Mesodermal cell (in vitro differentiated cells): ENCODE measurements around the gene GPR37L1.
"Not testable (repeated sequence)": the region's sequence is repeated elsewhere in the genome, so short reads cannot be mapped to it uniquely, and the experiment has no call there.

Source experiments
- H3K27ac ChIP-seq: 2 replicates; pipeline ENCODE4 v1.7.0; 2013; ENCODE audit warnings: mild to moderate bottlenecking, low read depth, low read length, moderate library complexity; ENCODE audit not compliant: severe bottlenecking
- H3K36me3 ChIP-seq: 2 replicates; pipeline ENCODE4 v1.7.1; 2013; ENCODE audit warnings: mild to moderate bottlenecking, low read length, moderate library complexity; ENCODE audit not compliant: control insufficient read depth, insufficient read depth
- H3K4me1 ChIP-seq: one replicate; pipeline ENCODE4 v1.7.1; 2013; ENCODE audit warnings: mild to moderate bottlenecking, low read length; ENCODE audit not compliant: insufficient read depth, control insufficient read depth, poor library complexity, severe bottlenecking
- H3K4me3 ChIP-seq: 2 replicates; pipeline ENCODE4 v1.7.0; 2013; ENCODE audit warnings: low read length, control low read depth, mild to moderate bottlenecking; ENCODE audit not compliant: insufficient read depth, poor library complexity, severe bottlenecking; ENCODE audit errors: extremely low read depth
- H3K9me3 ChIP-seq: 2 replicates; pipeline ENCODE4 v1.7.1; 2013; ENCODE audit warnings: mild to moderate bottlenecking, low read length, moderate library complexity; ENCODE audit not compliant: control insufficient read depth
- WGBS, 2 experiments: methylation state at CpG; one replicate each; pipeline ENCODE4 v1.1.5; 2013; ENCODE audit warnings: missing lambda C conversion rate in 2 of 2; ENCODE audit not compliant: insufficient coverage in 2 of 2; 5-methylcytosine and 5-hydroxymethylcytosine counted together

The GPR37L1 gene

DNA sequence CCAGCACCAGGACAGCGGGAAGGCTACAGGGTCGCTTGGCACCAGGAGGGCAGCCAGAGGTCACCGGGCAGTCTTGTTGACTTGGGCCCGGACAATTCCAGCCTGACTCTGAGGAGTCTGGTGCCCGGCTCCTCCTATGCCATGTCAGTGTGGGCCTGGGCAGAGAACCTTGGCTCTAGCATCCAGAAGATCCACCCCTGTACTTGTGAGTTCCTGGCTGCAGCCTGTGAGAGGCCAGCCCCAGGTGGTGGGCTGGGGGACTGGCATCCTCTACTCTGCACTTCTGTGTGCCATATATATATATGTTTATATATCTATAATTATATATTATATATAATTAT lies 49.3 kb downstream of the GPR37L1 start:
- Histone ChIP-seq H3K27ac (no peak overlapping the region), H3K36me3 (no peaks in the 10 kb centered on the region), H3K4me1 (no peaks in the 10 kb centered on the region), H3K4me3 (no peak overlapping the region), H3K9me3 (no peaks in the 10 kb centered on the region)
- 97 to 100% methylated on average over 1 to 5 of the region's 5 CpGs for WGBS, 2 experiments

DNA sequence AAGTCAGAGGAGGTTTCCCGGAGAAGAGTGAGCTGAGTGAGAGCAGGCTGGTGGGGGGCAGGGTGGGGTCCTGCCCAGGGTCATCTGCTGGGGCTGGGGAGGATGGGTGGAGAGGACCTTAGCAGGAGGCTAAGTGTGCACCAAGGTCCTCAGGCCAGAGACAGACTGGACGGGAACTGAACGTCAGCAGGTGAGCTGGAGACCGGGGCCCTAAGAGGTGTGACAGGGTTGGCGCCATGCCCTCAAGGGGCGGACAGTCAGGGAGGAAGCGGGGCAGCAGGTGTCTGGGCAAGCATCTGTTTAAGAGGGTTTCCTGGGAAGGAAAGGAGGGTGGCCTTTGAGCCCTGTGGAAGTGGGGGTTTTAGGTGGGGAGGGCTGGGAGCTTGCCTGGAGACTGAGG lies 51.3 kb downstream of the GPR37L1 start:
- Histone ChIP-seq H3K36me3 (no peaks in the 10 kb centered on the region), H3K4me3 (no peak overlapping the region), H3K27ac (no peak overlapping the region), H3K4me1 (no peaks in the 10 kb centered on the region), H3K9me3 (no peaks in the 10 kb centered on the region)
- 76 to 81% methylated on average over 4 to 7 of the region's 7 CpGs for WGBS, 2 experiments

DNA sequence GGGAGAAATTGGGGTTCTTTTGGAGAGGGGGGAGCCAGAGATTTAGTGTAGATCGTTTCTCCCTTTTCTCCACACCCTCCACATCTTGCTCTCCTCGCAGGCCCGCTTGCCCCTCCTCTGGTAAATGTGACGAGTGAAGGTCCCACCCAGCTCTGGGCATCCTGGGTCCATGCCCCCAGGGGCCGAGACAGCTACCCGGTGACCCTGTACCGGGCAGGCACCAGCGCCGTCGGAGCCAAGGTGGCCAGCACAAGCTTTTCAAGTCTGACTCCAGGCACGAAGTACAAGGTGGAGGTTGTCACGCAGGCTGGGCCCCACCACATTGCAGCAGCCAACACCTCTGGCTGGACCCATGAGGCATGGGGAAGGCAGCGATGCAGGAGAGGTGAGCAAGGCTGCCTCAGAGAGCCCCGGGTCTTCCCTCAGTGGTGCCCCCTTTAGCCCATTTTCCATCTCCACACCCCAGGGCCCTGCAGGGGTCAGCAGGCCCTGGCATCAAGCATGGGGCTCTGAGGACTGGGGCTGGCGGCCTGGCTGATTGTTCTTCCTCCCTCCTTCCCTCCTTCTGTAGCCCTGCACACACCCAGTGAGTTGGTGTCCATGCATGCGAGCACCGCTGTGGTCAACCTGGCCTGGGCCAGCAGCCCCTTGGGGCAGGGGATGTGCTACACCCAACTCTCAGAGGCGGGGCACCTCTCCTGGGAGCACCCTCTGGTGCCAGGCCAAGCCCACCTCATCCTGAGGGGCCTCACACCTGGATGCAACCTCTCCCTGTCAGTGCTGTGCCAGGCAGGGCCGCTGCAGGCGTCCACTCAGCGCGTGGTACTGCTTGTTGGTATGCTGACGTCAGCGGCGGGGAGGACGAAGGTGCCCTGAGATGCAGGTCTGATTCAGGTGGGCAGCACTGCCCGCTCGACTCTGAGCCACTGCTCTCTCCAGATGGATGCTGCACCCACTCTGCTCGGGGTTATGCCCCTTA lies 54.5 kb downstream of the GPR37L1 start:
- Histone ChIP-seq H3K36me3 (no peaks in the 10 kb centered on the region), H3K27ac (no peak overlapping the region), H3K4me3 (no peak overlapping the region), H3K9me3 (no peaks in the 10 kb centered on the region), H3K4me1 (no peaks in the 10 kb centered on the region)
- WGBS, 2 experiments: 90 to 91% methylated on average over 26 to 28 of the region's 29 CpGs

DNA sequence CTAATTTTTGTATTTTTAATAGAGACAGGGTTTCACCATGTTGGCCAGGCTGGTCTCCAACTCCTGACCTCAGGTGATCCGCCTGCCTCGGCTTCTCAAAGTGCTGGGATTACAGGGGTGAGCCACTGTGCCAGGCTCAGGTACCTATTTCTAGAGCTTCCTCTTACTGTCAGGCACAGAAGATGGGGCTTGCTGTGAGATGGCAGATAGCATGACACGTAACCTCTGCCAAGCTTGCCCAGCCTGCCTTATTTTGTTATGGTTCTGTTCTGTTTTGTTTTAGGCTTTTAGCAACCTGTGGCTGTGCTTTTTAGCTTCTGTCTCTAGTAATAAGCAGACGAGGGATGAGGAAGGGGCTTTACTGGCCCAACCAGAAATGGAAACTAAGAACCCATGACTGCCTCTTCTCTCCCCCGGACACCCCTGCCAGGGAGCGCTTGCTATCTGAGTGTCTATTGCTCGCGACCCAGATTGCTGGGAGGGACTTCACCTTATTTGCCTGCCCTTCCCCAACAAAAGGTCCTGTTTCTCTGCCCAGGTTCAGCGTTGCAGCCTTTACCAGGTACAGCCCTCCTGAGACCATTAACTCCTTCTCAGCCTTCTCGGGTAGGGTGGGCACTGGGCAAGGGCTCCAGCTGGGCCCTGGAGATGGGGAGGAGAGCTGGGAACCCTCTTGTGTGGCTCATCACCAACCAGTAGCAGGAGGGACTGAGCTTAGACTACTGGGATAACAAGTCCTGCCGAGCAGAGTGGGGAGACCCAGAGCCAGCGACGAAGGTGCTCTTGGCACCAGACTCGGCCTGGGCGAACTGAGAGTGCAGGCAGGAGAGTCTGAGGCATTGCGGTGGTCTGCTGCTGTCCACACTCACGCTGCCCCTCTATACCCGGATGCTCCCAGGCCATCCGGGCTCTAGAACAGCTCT lies 57.4 kb downstream of the GPR37L1 start:
- no peak overlapping the region for H3K27ac ChIP-seq
- no peak overlapping the region for H3K4me3 ChIP-seq
- WGBS, 2 experiments: 83 to 86% methylated on average over 12 to 15 of the region's 19 CpGs
- no peaks in the 10 kb centered on the region for H3K9me3 ChIP-seq
- H3K36me3 ChIP-seq: no peaks in the 10 kb centered on the region
- no peaks in the 10 kb centered on the region for H3K4me1 ChIP-seq

- not testable (repeated sequence) for H3K4me1 ChIP-seq, H3K4me3 ChIP-seq, H3K36me3 ChIP-seq, H3K27ac ChIP-seq, H3K9me3 ChIP-seq
- 100% methylated on average over 1 of the region's 2 CpGs for WGBS, 2 experiments
These were observed 58.0 kb downstream of the GPR37L1 start for GRCh38 chr1:202180751-202181139.

- no peaks in the 10 kb centered on the region for H3K36me3 ChIP-seq
- no peaks in the 10 kb centered on the region for H3K9me3 ChIP-seq
- H3K4me1 ChIP-seq: no peaks in the 10 kb centered on the region
- 67 to 78% methylated on average over 2 to 3 of the region's 7 CpGs for WGBS, 2 experiments
- H3K27ac ChIP-seq: no peak overlapping the region
- H3K4me3 ChIP-seq: no peak overlapping the region
These were observed 58.9 kb downstream of the GPR37L1 start for GRCh38 chr1:202181586-202181985.

- WGBS, 2 experiments: 82 to 95% methylated on average over 7 of the region's 8 CpGs
- no peaks in the 10 kb centered on the region for H3K36me3 ChIP-seq
- no peak overlapping the region for H3K4me3 ChIP-seq
- no peaks in the 10 kb centered on the region for H3K9me3 ChIP-seq
- H3K4me1 ChIP-seq: no peaks in the 10 kb centered on the region
- no peak overlapping the region for H3K27ac ChIP-seq
These were observed 59.5 kb downstream of the GPR37L1 start for GRCh38 chr1:202182040-202182877.
